Upper lobe of left lung (tissue), 6 donors: ENCODE measurements around the gene IDH1. TPM values are rescaled to one million over a fixed set of nuclear protein-coding genes. Genes with fewer than 3 reads are reported as not detected.
"Not testable (repeated sequence)": the region's sequence is repeated elsewhere in the genome, so short reads cannot be mapped to it uniquely, and the experiment has no call there.

Source experiments
- ATAC-seq, 2 donors: fragments of 200-7000 bp; cut with Tn5 transposase; one replicate each; pipeline ENCODE4 v1.9.1; 2022; ENCODE audit warnings: mild to moderate bottlenecking in 2 of 2, moderate library complexity in 2 of 2; ENCODE audit not compliant: low FRiP score in 2 of 2
- DNase-seq, 2 donors: peaks; one replicate each; pipeline ENCODE4 v3.0.0-alpha.2; 2019 to 2020
- H3K27ac ChIP-seq, 4 donors: fragments of 200-600 bp; sonication (generic); one replicate each; pipeline ENCODE4 v1.5.1; 2016 to 2019
- H3K27me3 ChIP-seq, 4 donors: fragments of 200-600 bp; sonication (generic); one replicate each; pipeline ENCODE4 v1.5.1; 2017 to 2019
- H3K36me3 ChIP-seq, 4 donors: fragments of 200-600 bp; sonication (generic); one replicate each; pipeline ENCODE4 v1.5.1; 2016 to 2019
- H3K4me1 ChIP-seq, 4 donors: fragments of 200-600 bp; sonication (generic); one replicate each; pipeline ENCODE4 v1.5.1; 2018 to 2019
- H3K4me3 ChIP-seq, 4 donors: fragments of 200-600 bp; sonication (generic); one replicate each; pipeline ENCODE4 v1.5.1; 2017 to 2019; ENCODE audit warnings: mild to moderate bottlenecking in 2 of 4, moderate library complexity in 1 of 4
- H3K9me3 ChIP-seq, 4 donors: fragments of 200-600 bp; sonication (generic); one replicate each; pipeline ENCODE4 v1.5.1; 2018 to 2019
- EP300 ChIP-seq, 4 donors: sonication (generic); formaldehyde crosslinking; IDR thresholded peaks; one replicate each; pipeline ENCODE4 v1.5.1; 2017; ENCODE audit warnings: antibody characterized with exemption in 4 of 4, control low read depth in 2 of 4
- POLR2A ChIP-seq, 4 donors: fragments of 450-650 bp; IDR thresholded peaks; one replicate each; pipeline ENCODE4 v1.5.1; 2016 to 2017; ENCODE audit warnings: antibody characterized with exemption in 4 of 4, mild to moderate bottlenecking in 2 of 4
- POLR2AphosphoS5 ChIP-seq, 2 donors: sonication (generic); formaldehyde crosslinking; IDR thresholded peaks; one replicate each; pipeline ENCODE4 v1.5.1; 2017; ENCODE audit warnings: antibody characterized with exemption in 2 of 2
- WGBS, 2 donors: methylation state at CpG; one replicate each; pipeline ENCODE4 v1.1.5; 2017 to 2018; 5-methylcytosine and 5-hydroxymethylcytosine counted together
- total RNA-seq, 6 donors: library from RNA; depleted of rRNA in 4 of 6; stranded (reverse); fragments of >200 nt in 4 of 6; gene quantifications; one replicate each; pipeline versions ENCODE4 v1.1.0 to v1.2.1, GENCODE V29; 2016 to 2021
- TF ChIP-seq, protein P1 (sequence below), 6 experiments: fragments of 450-650 bp in 4 of 6; fragments of 200-600 bp in 2 of 6; sonication (generic) in 2 of 6; IDR thresholded peaks; one replicate each; pipeline ENCODE4 v1.5.1; 2016 to 2019; ENCODE audit warnings: antibody characterized with exemption in 6 of 6
- donor health status: DM: no; HTN: no; CAD: no; lungs with moderate emphysema.
- donor health status: DM: no; HTN: yes; CAD: no; lungs with severe emphysema.

The IDH1 gene
- total RNA-seq, 6 donors from 2014 or later: 44.5 to 148 (median 89.6) TPM

DNA sequence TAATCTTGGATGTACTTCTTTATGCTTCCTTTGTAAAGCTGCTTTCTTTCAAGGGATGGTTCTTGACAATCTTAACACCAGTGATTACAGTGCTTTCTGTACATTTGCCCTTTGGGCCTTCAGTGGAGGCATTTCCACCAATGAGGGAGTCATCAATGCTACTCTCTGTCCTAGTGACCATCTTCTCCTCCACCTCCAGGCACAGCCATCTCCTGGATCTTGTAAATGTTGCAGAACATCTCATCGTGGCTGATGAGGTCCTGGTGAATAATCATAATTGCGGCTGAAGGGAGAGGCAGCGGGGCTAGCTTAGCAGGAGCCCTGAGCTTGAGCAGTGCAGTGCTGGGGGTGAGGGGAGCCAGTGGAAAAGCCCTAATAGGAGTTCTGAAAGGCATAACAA is 32.5 kb downstream of the IDH1 start:
- ATAC-seq: no peak
- no peak for TF ChIP-seq POLR2A (IDR thresholded peaks at IDR 0.05)
- no peak for TF ChIP-seq EP300 (IDR thresholded peaks at IDR 0.05)
- TF ChIP-seq POLR2AphosphoS5 (IDR thresholded peaks at IDR 0.05): no peak
- TF ChIP-seq, protein P1, sequence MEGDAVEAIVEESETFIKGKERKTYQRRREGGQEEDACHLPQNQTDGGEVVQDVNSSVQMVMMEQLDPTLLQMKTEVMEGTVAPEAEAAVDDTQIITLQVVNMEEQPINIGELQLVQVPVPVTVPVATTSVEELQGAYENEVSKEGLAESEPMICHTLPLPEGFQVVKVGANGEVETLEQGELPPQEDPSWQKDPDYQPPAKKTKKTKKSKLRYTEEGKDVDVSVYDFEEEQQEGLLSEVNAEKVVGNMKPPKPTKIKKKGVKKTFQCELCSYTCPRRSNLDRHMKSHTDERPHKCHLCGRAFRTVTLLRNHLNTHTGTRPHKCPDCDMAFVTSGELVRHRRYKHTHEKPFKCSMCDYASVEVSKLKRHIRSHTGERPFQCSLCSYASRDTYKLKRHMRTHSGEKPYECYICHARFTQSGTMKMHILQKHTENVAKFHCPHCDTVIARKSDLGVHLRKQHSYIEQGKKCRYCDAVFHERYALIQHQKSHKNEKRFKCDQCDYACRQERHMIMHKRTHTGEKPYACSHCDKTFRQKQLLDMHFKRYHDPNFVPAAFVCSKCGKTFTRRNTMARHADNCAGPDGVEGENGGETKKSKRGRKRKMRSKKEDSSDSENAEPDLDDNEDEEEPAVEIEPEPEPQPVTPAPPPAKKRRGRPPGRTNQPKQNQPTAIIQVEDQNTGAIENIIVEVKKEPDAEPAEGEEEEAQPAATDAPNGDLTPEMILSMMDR (IDR thresholded peaks at IDR 0.05): no peak
- WGBS, 2 donors: 92 to 94% methylated on average over 3 of the region's 3 CpGs
- H3K4me1 ChIP-seq: no peaks in the 10 kb centered on the region
- H3K9me3 ChIP-seq: no peaks in the 10 kb centered on the region
- no peaks in the 10 kb centered on the region for H3K36me3 ChIP-seq
- no peak overlapping the region for H3K27ac ChIP-seq
- no peak overlapping the region for H3K4me3 ChIP-seq
- H3K27me3 ChIP-seq: no peaks in the 10 kb centered on the region
- DNase-seq: no peak

DNA sequence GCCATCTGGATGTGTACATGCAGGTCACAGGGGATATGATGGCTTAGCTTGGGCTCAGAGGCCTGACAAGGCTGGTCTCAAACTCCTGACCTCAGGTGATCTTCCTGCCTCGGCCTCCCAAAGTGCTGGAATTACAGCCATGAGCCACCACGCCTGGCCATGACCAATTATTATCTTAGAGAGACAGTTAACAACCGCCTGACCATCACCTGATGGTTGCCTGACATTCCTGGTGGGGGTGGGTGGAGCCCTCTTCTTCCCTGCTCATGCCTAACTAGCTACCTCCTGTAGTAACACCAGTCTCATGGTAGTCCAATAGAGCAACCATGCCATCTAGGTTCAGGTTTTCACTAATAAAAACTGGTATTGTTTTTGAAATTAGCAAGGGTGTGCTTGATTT is 33.0 kb downstream of the IDH1 start:
- H3K36me3 ChIP-seq, H3K4me1 ChIP-seq, H3K9me3 ChIP-seq, H3K27ac ChIP-seq, DNase-seq, H3K27me3 ChIP-seq, ATAC-seq, H3K4me3 ChIP-seq: not testable (repeated sequence)
- 88% methylated on average over 3 of the region's 3 CpGs; no CpG with 5 or more reads in 1 of the 2 donors for WGBS, 2 donors

DNA sequence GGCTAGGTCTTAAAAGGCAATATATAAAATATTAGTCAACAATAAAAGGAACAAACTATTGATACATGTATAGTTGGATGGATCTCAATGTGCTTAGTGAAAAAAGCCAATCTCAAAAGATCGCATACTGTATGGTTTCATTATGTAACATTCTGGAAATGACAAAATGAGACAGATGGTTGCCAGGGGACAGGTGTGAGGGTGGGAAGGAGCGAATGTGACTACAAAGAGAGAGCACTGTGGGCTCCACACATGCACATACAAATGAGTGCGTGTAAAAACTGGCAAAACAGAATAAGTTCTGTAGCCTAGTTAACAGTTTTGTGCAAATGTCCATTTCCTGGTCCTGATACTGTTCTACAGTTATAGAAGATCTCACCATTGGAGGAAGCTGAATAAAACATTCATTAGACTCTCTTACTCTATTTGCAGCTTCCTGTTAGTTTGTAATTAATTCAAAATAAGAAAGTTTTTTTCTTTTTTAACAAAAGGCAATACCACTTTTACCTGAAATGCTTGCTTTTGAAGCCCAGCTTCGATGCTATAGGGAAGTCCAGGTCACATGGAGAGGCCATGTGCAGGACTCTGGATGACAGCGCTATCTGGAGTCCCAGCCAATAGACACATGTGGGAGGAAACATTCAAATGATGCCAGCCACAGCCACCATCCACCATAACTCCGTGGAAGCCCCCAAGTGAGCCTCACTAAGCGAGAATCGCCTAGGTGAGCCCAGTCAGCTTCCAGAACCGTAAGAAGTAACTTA is 44.0 kb downstream of the IDH1 start:
- DNase-seq (no peak), ATAC-seq (no peak)
- 92% methylated on average over 9 of the region's 9 CpGs for WGBS, 2 donors
- no peaks in the 10 kb centered on the region for H3K36me3 ChIP-seq
- no peaks in the 10 kb centered on the region for H3K4me1 ChIP-seq
- H3K27ac ChIP-seq: no peak overlapping the region
- no peak for TF ChIP-seq POLR2AphosphoS5 (IDR thresholded peaks at IDR 0.05)
- TF ChIP-seq EP300 (IDR thresholded peaks at IDR 0.05): no peak
- TF ChIP-seq, protein P1 (IDR thresholded peaks at IDR 0.05): no peak
- TF ChIP-seq POLR2A (IDR thresholded peaks at IDR 0.05): no peak
- H3K27me3 ChIP-seq: no peaks in the 10 kb centered on the region
- H3K4me3 ChIP-seq: no peak overlapping the region
- H3K9me3 ChIP-seq: no peaks in the 10 kb centered on the region

DNA sequence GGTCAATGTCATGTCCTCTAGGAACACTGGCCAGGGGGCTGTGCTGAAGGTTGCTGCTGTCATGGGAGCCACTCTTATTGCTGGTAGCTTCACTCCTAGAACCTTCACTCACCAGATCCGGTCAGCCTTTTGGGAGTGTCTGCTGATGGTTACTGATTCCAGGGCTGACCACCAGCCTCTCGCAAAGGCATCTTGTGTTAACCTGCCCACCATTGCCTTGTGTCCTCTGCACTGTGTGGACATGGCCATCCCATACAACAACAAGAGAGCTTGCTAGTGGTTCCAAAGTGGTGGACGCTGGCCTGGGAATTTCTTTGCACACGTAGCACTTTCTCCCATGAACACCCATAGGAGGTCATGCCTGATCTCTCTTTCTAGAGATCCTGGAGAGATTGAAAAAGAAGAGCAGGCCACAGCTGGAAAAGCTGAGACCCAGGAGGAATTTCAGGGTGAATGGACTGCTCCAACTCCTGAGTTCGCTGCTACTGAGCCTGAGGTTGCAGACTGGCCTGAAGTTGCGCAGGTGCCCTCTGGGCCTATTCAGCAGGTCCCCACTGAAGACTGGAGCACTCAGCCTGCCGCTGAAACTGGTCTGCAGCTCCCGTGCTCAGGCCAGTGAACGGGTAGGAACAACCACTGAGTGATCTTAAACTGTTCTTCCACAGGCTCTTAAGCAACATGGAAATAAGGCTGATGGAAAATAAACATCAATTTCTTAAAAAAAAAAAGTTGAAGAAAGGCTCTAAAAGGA is 46.4 kb downstream of the IDH1 start:
- Histone ChIP-seq H3K36me3 (no peaks in the 10 kb centered on the region), H3K9me3 (no peaks in the 10 kb centered on the region), H3K4me3 (no peak overlapping the region), H3K27ac (no peak overlapping the region), H3K4me1 (no peaks in the 10 kb centered on the region), H3K27me3 (no peaks in the 10 kb centered on the region)
- TF ChIP-seq, protein P1 (IDR thresholded peaks at IDR 0.05): no peak
- TF ChIP-seq EP300 (IDR thresholded peaks at IDR 0.05) (no peak), POLR2A (IDR thresholded peaks at IDR 0.05) (no peak), POLR2AphosphoS5 (IDR thresholded peaks at IDR 0.05) (no peak)
- 86 to 93% methylated on average over 7 to 9 of the region's 9 CpGs for WGBS, 2 donors
- DNase-seq (no peak), ATAC-seq (no peak)

DNA sequence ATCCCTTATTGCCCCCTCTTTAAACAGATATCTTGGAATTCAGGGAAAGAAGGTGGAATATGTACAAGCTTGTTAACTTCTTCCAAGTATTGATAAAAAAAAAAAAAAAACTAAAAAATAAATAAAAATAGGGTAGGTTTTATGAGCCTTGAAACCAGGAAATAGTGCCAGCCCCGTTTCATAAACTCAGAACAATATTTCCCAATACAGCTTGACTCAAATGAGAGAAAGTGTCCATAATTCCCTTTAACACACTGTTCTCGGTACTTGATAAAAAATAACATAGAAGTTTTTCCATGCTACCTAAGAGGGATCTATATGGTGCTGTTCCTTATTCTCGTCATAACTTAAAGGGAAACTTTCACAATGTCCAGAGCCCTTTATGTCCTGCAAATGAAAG is 47.1 kb downstream of the IDH1 start:
- H3K4me3 ChIP-seq: no peak overlapping the region
- no peaks in the 10 kb centered on the region for H3K36me3 ChIP-seq
- no peaks in the 10 kb centered on the region for H3K9me3 ChIP-seq
- TF ChIP-seq, protein P1 (IDR thresholded peaks at IDR 0.05): no peak
- TF ChIP-seq POLR2AphosphoS5 (IDR thresholded peaks at IDR 0.05) (no peak), POLR2A (IDR thresholded peaks at IDR 0.05) (no peak), EP300 (IDR thresholded peaks at IDR 0.05) (no peak)
- no peak for ATAC-seq
- 61 to 65% methylated on average over 3 of the region's 3 CpGs for WGBS, 2 donors
- H3K4me1 ChIP-seq: no peaks in the 10 kb centered on the region
- no peak for DNase-seq
- no peaks in the 10 kb centered on the region for H3K27me3 ChIP-seq
- H3K27ac ChIP-seq: no peak overlapping the region
